Mesenchymal stem cell (in vitro differentiated cells and primary cell): Measurements from ENCODE around the gene OGFOD2.

Experiments
- DNase-seq: peaks from one replicate; pipeline ENCODE4 v3.0.0-alpha.2; 2013
- H2AFZ ChIP-seq: one replicate; pipeline ENCODE4 v1.6.1; 2013; ENCODE audit warnings: low read depth, mild to moderate bottlenecking, control low read depth, inconsistent platforms, low read length, moderate library complexity
- H2AK5ac ChIP-seq: 2 replicates; pipeline ENCODE4 v1.6.1; 2013; ENCODE audit warnings: low read length, moderate library complexity, mild to moderate bottlenecking, inconsistent platforms; ENCODE audit not compliant: severe bottlenecking
- H2BK120ac ChIP-seq: one replicate; pipeline ENCODE4 v1.6.1; 2013; ENCODE audit warnings: low read depth, mild to moderate bottlenecking, inconsistent platforms, low read length, moderate library complexity
- H2BK12ac ChIP-seq, 2 experiments: one replicate each; pipeline ENCODE4 v1.6.1; 2013; ENCODE audit warnings: inconsistent platforms in 2 of 2, low read length in 2 of 2, mild to moderate bottlenecking in 2 of 2, moderate library complexity in 2 of 2, control low read depth in 1 of 2
- H2BK15ac ChIP-seq: one replicate; pipeline ENCODE4 v1.6.1; 2013; ENCODE audit warnings: mild to moderate bottlenecking, low read depth, inconsistent platforms; ENCODE audit not compliant: poor library complexity, severe bottlenecking
- H2BK5ac ChIP-seq: 2 replicates; pipeline ENCODE4 v1.6.1; 2013; ENCODE audit warnings: low read depth, mild to moderate bottlenecking, low read length, control low read depth, inconsistent platforms; ENCODE audit not compliant: poor library complexity, severe bottlenecking
- H3K14ac ChIP-seq, 2 experiments: one replicate each; pipeline ENCODE4 v1.6.1; 2013; ENCODE audit warnings: inconsistent platforms in 2 of 2, low read length in 2 of 2, control low read depth in 1 of 2, mild to moderate bottlenecking in 1 of 2, moderate library complexity in 1 of 2
- H3K18ac ChIP-seq, 2 experiments: one replicate each; pipeline ENCODE4 v1.6.1; 2013; ENCODE audit warnings: inconsistent platforms in 2 of 2, low read length in 2 of 2, control low read depth in 1 of 2, low read depth in 1 of 2, mild to moderate bottlenecking in 1 of 2
- H3K23ac ChIP-seq, 2 experiments: one replicate each; pipeline ENCODE4 v1.6.1; 2013; ENCODE audit warnings: inconsistent platforms in 2 of 2, low read length in 2 of 2, mild to moderate bottlenecking in 2 of 2, moderate library complexity in 2 of 2, control low read depth in 1 of 2
- H3K27ac ChIP-seq: 2 replicates; pipeline ENCODE4 v1.5.1; 2013; ENCODE audit warnings: mild to moderate bottlenecking, moderate library complexity, low read length, control low read depth, inconsistent platforms; ENCODE audit not compliant: poor library complexity, severe bottlenecking
- H3K27me3 ChIP-seq, 2 experiments: 2 replicates each; pipeline versions ENCODE4 v1.6.1 to v1.7.0; 2013; ENCODE audit warnings: low read length in 2 of 2, mild to moderate bottlenecking in 2 of 2, moderate library complexity in 2 of 2, control low read depth in 1 of 2, inconsistent platforms in 1 of 2; ENCODE audit not compliant: control insufficient read depth in 1 of 2, insufficient read depth in 1 of 2
- H3K36me3 ChIP-seq, 2 experiments: 2 replicates each; pipeline versions ENCODE4 v1.6.1 to v1.7.0; 2013; ENCODE audit warnings: low read length in 2 of 2, control low read depth in 1 of 2, inconsistent platforms in 1 of 2, low read depth in 1 of 2, mild to moderate bottlenecking in 1 of 2; ENCODE audit not compliant: insufficient read depth in 2 of 2, control insufficient read depth in 1 of 2
- H3K4ac ChIP-seq, 2 experiments: one replicate each; pipeline ENCODE4 v1.6.1; 2013; ENCODE audit warnings: inconsistent platforms in 2 of 2, low read length in 2 of 2, mild to moderate bottlenecking in 2 of 2, moderate library complexity in 2 of 2, control low read depth in 1 of 2, low read depth in 1 of 2
- H3K4me1 ChIP-seq: 2 replicates; pipeline ENCODE4 v1.6.1; 2013; ENCODE audit warnings: low read depth, low read length, control low read depth; ENCODE audit not compliant: control insufficient read depth, insufficient read depth
- H3K4me2 ChIP-seq: 2 replicates; pipeline ENCODE4 v1.6.1; 2013; ENCODE audit warnings: low read length, mild to moderate bottlenecking, inconsistent platforms; ENCODE audit not compliant: poor library complexity, severe bottlenecking
- H3K4me3 ChIP-seq, 2 experiments: 2 replicates each; pipeline versions ENCODE4 v1.5.1 to v1.7.0; 2013; ENCODE audit warnings: low read length in 2 of 2, mild to moderate bottlenecking in 2 of 2, control low read depth in 1 of 2, low read depth in 1 of 2; ENCODE audit not compliant: insufficient read depth in 1 of 2
- H3K79me1 ChIP-seq: replicated peaks from 2 replicates; pipeline ENCODE4 v1.6.1; 2013; ENCODE audit warnings: mild to moderate bottlenecking, control low read depth, low read length, inconsistent platforms; ENCODE audit not compliant: poor library complexity, severe bottlenecking
- H3K9ac ChIP-seq: 2 replicates; pipeline ENCODE4 v1.7.0; 2013; ENCODE audit warnings: mild to moderate bottlenecking, low read length, moderate library complexity
- H3K9me3 ChIP-seq: 2 replicates; pipeline ENCODE4 v1.7.0; 2013; ENCODE audit warnings: mild to moderate bottlenecking, low read length; ENCODE audit not compliant: control insufficient read depth
- H4K8ac ChIP-seq: one replicate; pipeline ENCODE4 v1.6.1; 2013; ENCODE audit warnings: inconsistent platforms, mild to moderate bottlenecking, low read length, moderate library complexity
- H4K91ac ChIP-seq: one replicate; pipeline ENCODE4 v1.6.1; 2013; ENCODE audit warnings: mild to moderate bottlenecking, low read length, inconsistent platforms
- WGBS: methylation state at CpG from one replicate; pipeline ENCODE4 v1.1.7; 2013; ENCODE audit warnings: mixed read lengths; 5-methylcytosine and 5-hydroxymethylcytosine counted together

OGFOD2 gene

DNA sequence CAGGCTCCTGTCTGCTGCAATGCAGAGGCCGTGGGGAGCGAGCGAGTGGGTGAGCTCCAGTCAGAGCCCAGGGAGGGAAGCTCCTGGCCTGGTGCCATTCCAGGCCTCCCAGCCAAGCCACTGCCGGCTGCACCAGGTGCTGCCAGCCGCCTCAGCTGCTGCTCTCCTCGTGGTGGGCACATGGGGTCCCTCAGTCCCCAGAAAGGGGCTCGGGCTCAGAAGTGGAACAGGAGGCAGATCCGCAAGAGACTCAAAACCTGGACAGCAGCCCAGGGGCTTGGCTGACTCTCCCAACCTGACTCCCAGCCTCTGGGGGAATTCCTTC lies 11.1 kb upstream of the OGFOD2 start:
- no peak overlapping the region for H3K18ac ChIP-seq
- no peak overlapping the region for H2AK5ac ChIP-seq
- no peak for DNase-seq
- no peak overlapping the region for H3K27ac ChIP-seq
- H2BK15ac ChIP-seq, result no peak overlapping the region
- no peaks in the 10 kb centered on the region for H3K27me3 ChIP-seq
- no peak overlapping the region for H4K8ac ChIP-seq
- H3K23ac ChIP-seq, result no peak overlapping the region
- peaks cover 9% of the 10 kb centered on the region in 2 experiments for H3K36me3 ChIP-seq
- no peak overlapping the region for H3K9ac ChIP-seq
- H3K4ac ChIP-seq, result no peak overlapping the region
- no peak overlapping the region for H2BK5ac ChIP-seq
- H3K4me3 ChIP-seq, result peak overlapping the region in 1 of 2 experiments; percentile 10
- H2BK12ac ChIP-seq, result no peak overlapping the region
- peak overlapping the region in 1 of 2 experiments; percentile 5 for H3K14ac ChIP-seq
- no peak overlapping the region for H4K91ac ChIP-seq
- peaks cover 29% of the 10 kb centered on the region for H3K4me1 ChIP-seq
- H2BK120ac ChIP-seq, result no peak overlapping the region
- H3K79me1 ChIP-seq, result peaks cover 36% of the 10 kb centered on the region
- H3K9me3 ChIP-seq, result no peaks in the 10 kb centered on the region
- H2AFZ ChIP-seq, result no peak overlapping the region
- WGBS, result 85% methylated on average over 8 of the region's 8 CpGs
- H3K4me2 ChIP-seq, result no peak overlapping the region

DNA sequence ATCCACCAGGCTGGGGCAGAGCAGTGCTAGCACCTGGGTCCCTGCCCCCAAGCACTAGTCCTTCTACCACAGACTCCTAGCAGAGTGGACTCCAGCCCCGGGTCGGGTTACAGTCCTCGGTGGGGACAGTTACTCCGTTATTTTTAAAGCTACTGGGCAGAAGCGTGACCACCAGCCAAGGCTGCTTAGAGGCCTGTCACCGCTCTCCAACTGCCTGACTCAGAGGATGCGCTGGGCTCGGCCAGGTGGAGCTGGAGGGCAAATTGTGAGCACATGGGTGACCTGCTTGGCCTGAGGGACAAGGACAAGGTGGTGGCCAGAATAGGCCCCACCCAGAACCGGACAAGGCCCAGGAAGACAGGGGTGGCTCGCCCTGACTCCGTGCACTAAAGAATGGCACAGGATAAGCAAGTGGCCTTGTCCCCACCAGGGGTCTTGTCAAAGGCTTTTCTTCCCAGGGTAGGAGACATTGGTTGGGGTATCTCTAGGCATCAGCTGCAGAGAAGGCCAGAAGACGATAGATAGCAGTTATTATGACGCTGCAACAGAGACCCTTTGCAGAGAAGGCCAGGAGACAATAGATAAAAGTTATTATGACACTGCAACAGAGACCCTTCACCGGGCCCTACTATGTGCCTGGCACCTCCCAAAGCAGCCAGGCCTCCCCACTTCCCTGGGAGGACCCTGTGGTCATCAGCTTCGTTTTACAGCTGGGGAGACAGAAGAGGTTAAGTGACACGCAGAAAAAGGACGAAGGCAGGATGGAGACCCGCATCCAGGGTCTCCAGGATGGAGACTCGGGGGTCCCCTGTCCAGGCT lies 10.4 kb upstream of the OGFOD2 start:
- H3K18ac ChIP-seq, result no peak overlapping the region
- 89% methylated on average over 19 of the region's 19 CpGs for WGBS

DNA sequence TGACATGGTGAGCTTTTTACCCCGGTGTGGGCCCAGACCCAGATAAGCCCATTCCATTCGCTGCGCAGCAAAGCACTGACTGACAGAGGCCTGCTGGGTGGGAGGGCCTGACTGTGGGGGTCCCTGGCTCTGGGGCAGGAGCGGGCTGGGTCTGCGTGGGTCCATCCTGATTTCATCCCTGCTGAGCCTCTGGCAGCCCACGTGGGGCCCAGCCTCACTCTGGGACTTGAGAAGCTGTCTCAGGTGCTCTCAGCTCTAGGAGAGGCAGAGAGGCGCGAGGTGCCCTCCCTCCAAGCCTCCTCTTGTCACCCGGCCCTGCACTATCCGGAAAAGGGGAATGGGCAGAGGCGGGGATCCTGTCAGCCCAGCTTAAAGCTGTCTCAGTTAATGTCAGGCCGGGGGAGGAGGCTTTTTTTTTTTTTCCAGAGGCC lies 9.7 kb upstream of the OGFOD2 start:
- Histone ChIP-seq H3K4me2 (peak overlapping the region; percentile 97), H2AK5ac (no peak overlapping the region), H3K4me3 (peak overlapping the region; percentile 73 to 92), H3K14ac (no peak overlapping the region), H4K91ac (no peak overlapping the region), H3K18ac (no peak overlapping the region), H2BK12ac (no peak overlapping the region), H3K27me3 (no peaks in the 10 kb centered on the region), H3K4me1 (peaks cover 27% of the 10 kb centered on the region), H3K23ac (no peak overlapping the region), H3K9me3 (no peaks in the 10 kb centered on the region), H3K9ac (peak overlapping the region; percentile 81), H4K8ac (no peak overlapping the region), H2BK120ac (no peak overlapping the region), H3K4ac (peak overlapping the region; percentile 13 to 24), H3K36me3 (no peaks in the 10 kb centered on the region), H2AFZ (no peak overlapping the region), H3K27ac (no peak overlapping the region), H2BK5ac (no peak overlapping the region), H2BK15ac (no peak overlapping the region), H3K79me1 (peaks cover 32% of the 10 kb centered on the region)
- DNase-seq, result no peak
- WGBS, result 59% methylated on average over 12 of the region's 12 CpGs

More for the DNA sequence above, 10.4 kb upstream of the OGFOD2 start:
- Histone ChIP-seq H2AK5ac (no peak overlapping the region), H4K8ac (no peak overlapping the region), H3K14ac (no peak overlapping the region), H2BK15ac (no peak overlapping the region), H4K91ac (no peak overlapping the region), H3K4me1 (peaks cover 28% of the 10 kb centered on the region), H3K27me3 (no peaks in the 10 kb centered on the region), H3K4me3 (peak overlapping the region in 1 of 2 experiments; percentile 92), H3K4me2 (peak overlapping the region; percentile 97), H2BK5ac (no peak overlapping the region), H3K4ac (no peak overlapping the region), H3K9me3 (no peaks in the 10 kb centered on the region), H3K36me3 (peaks cover 6 to 7% of the 10 kb centered on the region in 2 experiments), H2AFZ (no peak overlapping the region), H3K27ac (no peak overlapping the region), H2BK12ac (no peak overlapping the region), H2BK120ac (no peak overlapping the region), H3K9ac (peak overlapping the region; percentile 81), H3K23ac (no peak overlapping the region), H3K79me1 (peaks cover 36% of the 10 kb centered on the region)
- DNase-seq, result no peak

DNA sequence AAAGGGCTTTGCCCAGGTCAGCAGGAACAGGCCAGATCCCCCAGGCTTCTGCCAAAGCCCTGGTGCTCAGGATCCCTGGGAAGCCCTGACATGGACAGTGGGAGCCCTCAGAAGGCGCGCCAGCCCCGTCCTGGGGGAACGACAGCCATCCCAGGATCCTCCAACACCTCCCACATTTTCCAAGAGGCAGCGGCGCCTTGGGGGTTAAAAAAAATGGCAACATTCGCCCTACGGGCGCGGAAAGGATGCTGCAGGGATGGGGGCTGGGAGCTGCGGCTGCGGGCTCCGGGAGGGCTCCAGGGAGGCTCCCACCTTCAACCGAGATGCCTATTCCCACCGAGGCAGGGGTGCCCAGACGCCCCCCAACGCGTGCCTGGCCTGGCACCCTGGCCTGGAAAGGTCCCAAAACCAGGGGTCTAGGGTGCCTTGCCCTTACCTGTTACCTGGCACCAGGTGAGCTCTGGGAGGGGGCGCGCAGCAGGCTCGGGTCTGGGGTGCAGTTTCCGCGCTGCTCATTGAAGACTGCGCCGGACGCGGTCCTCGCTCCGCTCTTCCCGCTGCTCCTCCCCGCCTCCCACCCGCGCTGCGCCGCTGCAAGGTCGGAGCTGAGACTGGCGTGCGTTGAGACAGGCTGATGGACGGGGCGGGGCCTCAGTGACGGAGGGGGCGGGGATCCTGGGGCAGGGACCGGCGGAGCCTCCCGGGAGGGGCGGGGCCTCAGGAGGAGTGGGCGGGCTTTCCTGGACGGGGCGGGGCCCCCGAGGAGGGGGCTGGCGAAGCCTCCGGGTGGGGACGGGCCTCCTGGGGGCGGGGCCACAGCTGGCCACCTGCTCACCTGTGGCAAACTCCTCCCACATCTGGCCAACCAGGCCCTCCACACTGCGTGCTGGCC lies 8.9 kb upstream of the OGFOD2 start, which contains the start of gene ABCB9:
Gene ABCB9 (minus strand): TSS at position 613 of the 892 bp plus-strand sequence. CDS start 6,228 bp downstream, outside the sequence.
- WGBS, result 2% methylated on average over 42 of the region's 55 CpGs
- H3K4me3 ChIP-seq, result peak within 1 kb of the TSS; percentile 73 to 92

More for the DNA sequence above, 8.9 kb upstream of the OGFOD2 start, which contains the start of gene ABCB9:
- Histone ChIP-seq H3K4me2 (peak within 1 kb of the TSS; percentile 97), H3K23ac (no peak within 1 kb of the TSS), H3K79me1 (peaks cover 32% of the 10 kb centered on the region), H3K9me3 (no peaks in the 10 kb centered on the region), H2BK12ac (no peak within 1 kb of the TSS), H4K8ac (peak within 1 kb of the TSS; percentile 83), H3K14ac (peak within 1 kb of the TSS in 1 of 2 experiments; percentile 23), H3K18ac (peak within 1 kb of the TSS; percentile 18 to 86), H4K91ac (no peak within 1 kb of the TSS), H2AK5ac (no peak within 1 kb of the TSS), H3K27ac (no peak within 1 kb of the TSS), H3K27me3 (no peaks in the 10 kb centered on the region), H3K4ac (peak within 1 kb of the TSS; percentile 24 to 57), H3K4me1 (peaks cover 27% of the 10 kb centered on the region), H2BK15ac (no peak within 1 kb of the TSS), H3K36me3 (no peaks in the 10 kb centered on the region), H2AFZ (peak within 1 kb of the TSS; percentile 6), H2BK5ac (no peak within 1 kb of the TSS), H2BK120ac (no peak within 1 kb of the TSS), H3K9ac (peak within 1 kb of the TSS; percentile 81)
- DNase-seq, result peak; percentile 92
